RWPE1 (cell line): ENCODE results near the gene MYZAP.
"Not testable (repeated sequence)": the region's sequence is repeated elsewhere in the genome, so short reads cannot be mapped to it uniquely, and the experiment has no call there.

Experiments used
- CTCF ChIA-PET: fragments of 350-600 bp; sonication (Branson Sonifier 250); formaldehyde crosslinking; extraction: SDS; loops from one replicate; lab custom pipeline; 2021; lab: Yijun Ruan, JAX
- POLR2A ChIA-PET: fragments of 400-600 bp; formaldehyde crosslinking; extraction: SDS; loops from one replicate; lab custom pipeline; 2020; ENCODE audit warnings: antibody characterized with exemption; ENCODE audit not compliant: low non-redundant PET; lab: Yijun Ruan, JAX
- DNase-seq: peaks from one replicate; pipeline ENCODE4 v3.0.0; 2012; ENCODE audit warnings: low spot score
- H3K27ac ChIP-seq: fragments of 450-650 bp; 2 replicates; pipeline ENCODE4 v1.5.1; 2017
- TF ChIP-seq, protein P1 (sequence below): fragments of 450-650 bp; conservative IDR thresholded peaks from 2 replicates; pipeline ENCODE4 v1.5.1; 2017; ENCODE audit warnings: low read depth, mild to moderate bottlenecking

Gene MYZAP

DNA sequence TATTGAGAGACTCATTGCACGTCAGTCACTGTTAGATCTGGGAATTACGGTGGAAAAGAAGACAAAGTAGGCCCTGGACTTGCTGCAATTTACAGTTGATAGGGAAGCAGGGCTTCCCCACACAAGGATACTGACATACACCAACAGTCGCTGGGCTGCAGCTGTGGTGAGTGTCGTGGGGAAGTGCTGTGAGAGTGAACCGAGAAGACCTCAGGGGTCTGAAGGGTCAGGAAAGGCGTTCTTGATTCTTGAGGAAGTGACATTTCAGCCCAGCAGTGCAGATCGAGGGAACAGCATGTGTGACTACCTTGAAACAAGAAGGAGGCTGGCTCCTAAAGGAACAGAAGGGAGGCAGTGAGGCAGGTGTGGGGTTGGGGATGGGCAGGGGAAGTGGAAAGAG, 22.5 kb downstream of the MYZAP start:
- TF ChIP-seq, protein P1, sequence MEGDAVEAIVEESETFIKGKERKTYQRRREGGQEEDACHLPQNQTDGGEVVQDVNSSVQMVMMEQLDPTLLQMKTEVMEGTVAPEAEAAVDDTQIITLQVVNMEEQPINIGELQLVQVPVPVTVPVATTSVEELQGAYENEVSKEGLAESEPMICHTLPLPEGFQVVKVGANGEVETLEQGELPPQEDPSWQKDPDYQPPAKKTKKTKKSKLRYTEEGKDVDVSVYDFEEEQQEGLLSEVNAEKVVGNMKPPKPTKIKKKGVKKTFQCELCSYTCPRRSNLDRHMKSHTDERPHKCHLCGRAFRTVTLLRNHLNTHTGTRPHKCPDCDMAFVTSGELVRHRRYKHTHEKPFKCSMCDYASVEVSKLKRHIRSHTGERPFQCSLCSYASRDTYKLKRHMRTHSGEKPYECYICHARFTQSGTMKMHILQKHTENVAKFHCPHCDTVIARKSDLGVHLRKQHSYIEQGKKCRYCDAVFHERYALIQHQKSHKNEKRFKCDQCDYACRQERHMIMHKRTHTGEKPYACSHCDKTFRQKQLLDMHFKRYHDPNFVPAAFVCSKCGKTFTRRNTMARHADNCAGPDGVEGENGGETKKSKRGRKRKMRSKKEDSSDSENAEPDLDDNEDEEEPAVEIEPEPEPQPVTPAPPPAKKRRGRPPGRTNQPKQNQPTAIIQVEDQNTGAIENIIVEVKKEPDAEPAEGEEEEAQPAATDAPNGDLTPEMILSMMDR: no peak
- POLR2A ChIA-PET: no interaction called here
- CTCF ChIA-PET: no interaction called here
- no peak overlapping the region for H3K27ac ChIP-seq
- DNase-seq: no peak

GRCh38 chr15:57615951-57616496, 24.3 kb downstream of the MYZAP start:
- H3K27ac ChIP-seq, DNase-seq, POLR2A ChIA-PET: not testable (repeated sequence)
- CTCF ChIA-PET: interaction anchor here (0.6 kb wide), 1 partner anchor 61 kb away, joined by 3 read pairs; no protein-coding TSS in a partner anchor

DNA sequence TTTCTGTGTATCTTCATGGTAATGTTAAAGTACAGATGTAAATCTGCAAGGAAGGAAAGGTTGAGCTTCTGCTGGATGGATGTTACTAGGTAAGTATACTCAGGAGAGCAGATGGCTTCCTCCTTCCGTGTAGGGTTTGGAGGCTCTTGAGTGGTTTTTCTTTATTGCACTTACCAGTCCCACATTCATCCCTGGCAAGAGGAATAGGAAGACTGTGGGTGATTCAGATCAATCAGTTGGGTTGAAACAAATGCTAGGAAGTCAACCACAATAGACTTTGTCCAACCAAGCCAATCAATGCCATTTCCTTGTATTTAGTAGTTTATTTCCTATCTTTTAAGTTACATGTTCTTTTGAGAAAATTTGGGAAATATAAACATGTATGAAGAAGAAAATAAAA, 26.6 kb downstream of the MYZAP start:
- ChIA-PET CTCF (no interaction called here), POLR2A (no interaction called here)
- no peak for DNase-seq

DNA sequence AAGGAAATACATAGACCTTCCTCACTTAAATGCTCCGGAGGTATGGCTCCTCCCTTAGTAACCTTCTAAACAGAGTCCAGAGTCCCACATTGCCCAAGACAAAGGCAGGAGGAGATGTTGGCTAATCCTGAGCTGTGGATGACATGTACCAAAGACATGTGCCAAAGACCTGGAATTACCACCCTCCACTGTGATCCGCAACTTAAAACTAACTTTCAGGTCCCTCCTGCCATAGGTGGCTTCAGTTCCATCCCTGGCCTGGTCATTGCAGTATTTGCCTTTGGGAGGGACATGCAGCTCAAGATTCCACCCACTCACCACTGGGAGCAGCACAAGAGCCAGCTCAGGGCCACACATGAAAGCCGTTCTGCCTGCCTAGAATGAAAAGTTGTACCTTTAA, 28.0 kb downstream of the MYZAP start:
- TF ChIP-seq, protein P1: no peak
- no peak overlapping the region for H3K27ac ChIP-seq
- DNase-seq: no peak
- ChIA-PET CTCF (interaction anchor here (0.7 kb wide), 1 partner anchor 8 kb away, joined by 4 read pairs; no protein-coding TSS in a partner anchor), POLR2A (no interaction called here)

More for the DNA sequence above, 26.6 kb downstream of the MYZAP start:
- H3K27ac ChIP-seq: no peak overlapping the region
- TF ChIP-seq, protein P1: no peak

GRCh38 chr15:57624730-57625129, 33.0 kb downstream of the MYZAP start:
- ChIA-PET POLR2A (no interaction called here), CTCF (no interaction called here)
- H3K27ac ChIP-seq: no peak overlapping the region
- DNase-seq: no peak
- TF ChIP-seq, protein P1: no peak

DNA sequence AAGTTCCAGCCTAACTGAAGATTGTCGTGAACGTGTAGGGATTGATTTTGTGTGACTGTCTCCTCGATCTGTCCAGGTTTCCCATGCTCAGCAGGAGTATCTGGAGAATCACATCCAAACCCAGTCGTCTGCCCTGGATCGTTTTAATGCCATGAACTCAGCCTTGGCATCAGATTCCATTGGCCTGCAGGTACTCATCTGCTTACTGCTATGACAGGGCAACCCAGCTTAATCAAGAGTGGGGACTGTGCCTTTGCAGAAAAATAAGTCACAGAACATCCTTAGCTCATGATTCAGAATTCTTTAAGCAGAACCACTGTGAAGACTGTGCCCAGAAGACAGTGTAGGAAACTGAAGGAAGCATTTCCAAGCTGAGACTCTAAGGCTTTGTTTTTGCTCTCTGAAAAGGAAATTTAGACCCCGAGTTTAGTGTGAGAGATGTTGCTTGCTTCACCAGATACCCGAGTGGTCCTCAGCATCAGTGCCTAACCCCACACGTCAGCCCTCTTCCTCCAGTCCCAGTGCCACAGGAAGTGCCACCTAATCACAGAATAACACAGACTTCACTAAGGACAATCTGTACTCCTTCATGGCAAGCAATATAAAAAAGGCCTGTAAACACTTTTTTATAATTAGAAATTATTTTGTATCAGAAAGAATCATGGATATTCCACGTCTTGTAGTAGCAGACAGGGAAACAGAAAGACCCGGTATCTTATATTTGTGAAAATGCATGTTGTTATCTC, 34.2 kb downstream of the MYZAP start:
- ChIA-PET POLR2A (no interaction called here), CTCF (interaction anchor here (0.7 to 0.9 kb wide), 2 partner anchors 13 to 332 kb away, joined by 3 read pairs; no protein-coding TSS in a partner anchor)
- TF ChIP-seq, protein P1: no peak
- no peak for DNase-seq
- H3K27ac ChIP-seq: no peak overlapping the region
